Epithelial cell of esophagus (primary cell): Measurements from ENCODE around the gene HDGFL3.

Experiments used
- DNase-seq: peaks from one replicate; pipeline ENCODE4 v3.0.0; 2010; ENCODE audit warnings: low read depth
- H3K4me3 ChIP-seq: 2 replicates; pipeline ENCODE4 v1.5.1; 2011; ENCODE audit warnings: mild to moderate bottlenecking, low read length, control low read depth
- TF ChIP-seq, protein P1 (sequence below): IDR thresholded peaks from 2 replicates; pipeline ENCODE4 v1.5.1; 2011; ENCODE audit warnings: low read depth, mild to moderate bottlenecking, low read length, control low read depth, inconsistent platforms; ENCODE audit not compliant: insufficient read depth; ENCODE audit errors: missing control alignments

HDGFL3 gene

DNA sequence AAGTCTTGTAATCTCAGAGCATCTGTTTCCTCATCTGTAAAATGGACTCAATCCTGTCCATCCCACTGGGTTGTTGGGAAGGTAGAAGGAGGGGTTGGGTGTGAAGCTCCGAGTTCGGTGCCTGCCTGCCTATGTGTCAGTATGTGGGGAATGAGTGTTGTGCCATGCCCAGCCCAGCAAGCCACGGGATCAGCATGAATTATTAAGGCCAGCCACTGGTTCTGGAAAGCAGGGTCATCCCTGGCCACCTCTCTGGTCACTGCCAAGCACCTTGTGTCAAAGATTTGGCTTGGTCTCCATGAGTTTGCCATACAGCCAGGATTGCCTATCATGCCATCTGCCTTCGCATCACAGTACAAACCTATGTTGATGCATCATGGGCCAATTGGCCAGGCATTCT is 88.7 kb downstream of the HDGFL3 start:
- TF ChIP-seq, protein P1, sequence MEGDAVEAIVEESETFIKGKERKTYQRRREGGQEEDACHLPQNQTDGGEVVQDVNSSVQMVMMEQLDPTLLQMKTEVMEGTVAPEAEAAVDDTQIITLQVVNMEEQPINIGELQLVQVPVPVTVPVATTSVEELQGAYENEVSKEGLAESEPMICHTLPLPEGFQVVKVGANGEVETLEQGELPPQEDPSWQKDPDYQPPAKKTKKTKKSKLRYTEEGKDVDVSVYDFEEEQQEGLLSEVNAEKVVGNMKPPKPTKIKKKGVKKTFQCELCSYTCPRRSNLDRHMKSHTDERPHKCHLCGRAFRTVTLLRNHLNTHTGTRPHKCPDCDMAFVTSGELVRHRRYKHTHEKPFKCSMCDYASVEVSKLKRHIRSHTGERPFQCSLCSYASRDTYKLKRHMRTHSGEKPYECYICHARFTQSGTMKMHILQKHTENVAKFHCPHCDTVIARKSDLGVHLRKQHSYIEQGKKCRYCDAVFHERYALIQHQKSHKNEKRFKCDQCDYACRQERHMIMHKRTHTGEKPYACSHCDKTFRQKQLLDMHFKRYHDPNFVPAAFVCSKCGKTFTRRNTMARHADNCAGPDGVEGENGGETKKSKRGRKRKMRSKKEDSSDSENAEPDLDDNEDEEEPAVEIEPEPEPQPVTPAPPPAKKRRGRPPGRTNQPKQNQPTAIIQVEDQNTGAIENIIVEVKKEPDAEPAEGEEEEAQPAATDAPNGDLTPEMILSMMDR = no peak
- no peak for DNase-seq
- H3K4me3 ChIP-seq = no peak overlapping the region

DNA sequence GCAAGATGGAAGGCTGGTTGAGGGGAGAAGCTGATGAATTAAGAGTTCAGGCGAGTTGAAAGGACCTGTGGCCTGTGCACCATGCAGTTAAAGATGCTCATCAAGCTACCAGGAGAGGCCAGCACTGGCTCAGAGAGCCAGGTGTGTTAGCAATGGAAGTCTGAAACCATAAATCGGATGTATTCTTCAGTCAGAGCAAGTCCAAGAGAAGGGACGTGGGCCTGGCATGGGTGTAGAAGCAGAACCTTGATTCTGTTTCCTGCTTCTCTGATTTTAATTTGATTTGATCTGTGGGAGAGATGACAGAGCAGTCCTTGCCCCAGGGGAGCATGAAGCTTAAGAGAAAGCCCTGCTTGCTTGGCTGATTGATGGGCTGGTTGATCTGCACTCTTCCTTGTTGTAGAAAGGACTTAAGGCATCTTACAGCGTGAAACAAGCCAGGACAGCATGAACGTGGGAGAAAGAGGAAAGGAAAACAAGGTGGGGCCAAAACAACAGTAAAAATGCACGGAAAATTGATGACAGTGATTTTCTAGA is 89.3 kb downstream of the HDGFL3 start:
- TF ChIP-seq, protein P1 = no peak
- no peak overlapping the region for H3K4me3 ChIP-seq
- no peak for DNase-seq

DNA sequence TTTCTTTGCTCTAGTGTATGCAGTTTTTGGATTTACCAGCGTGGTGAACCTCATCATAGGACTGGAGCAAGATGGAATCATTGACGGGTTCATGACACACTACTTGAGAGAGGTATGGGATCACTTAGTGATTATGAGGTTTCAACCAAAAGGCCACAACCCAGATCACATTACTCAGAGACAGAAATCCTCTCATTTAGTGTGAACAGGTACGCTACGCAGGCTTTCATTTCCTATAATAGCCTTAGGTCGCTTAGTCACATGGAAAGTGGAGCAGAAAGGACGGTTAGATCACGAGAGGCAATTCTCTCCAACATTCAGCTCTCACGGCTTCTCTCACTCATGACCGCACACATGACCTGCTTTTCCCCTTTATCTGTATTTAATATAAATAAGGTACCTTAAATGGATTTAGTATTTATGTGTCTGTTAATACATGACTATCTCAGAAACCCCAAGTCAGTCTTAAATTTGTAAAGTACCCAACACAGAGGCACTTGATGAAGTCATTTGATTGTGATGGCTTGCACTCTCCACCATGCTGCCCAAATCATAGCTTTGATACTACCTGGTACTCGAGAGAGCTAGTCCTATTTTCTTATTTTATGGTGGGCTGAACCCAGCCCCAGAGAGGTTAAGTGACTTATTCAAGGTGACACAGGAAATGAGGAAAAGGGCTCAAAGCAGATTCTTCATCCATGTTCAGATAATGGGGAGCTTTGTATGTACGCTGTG is 91.6 kb downstream of the HDGFL3 start:
- no peak for DNase-seq
- no peak overlapping the region for H3K4me3 ChIP-seq
- TF ChIP-seq, protein P1 = no peak

DNA sequence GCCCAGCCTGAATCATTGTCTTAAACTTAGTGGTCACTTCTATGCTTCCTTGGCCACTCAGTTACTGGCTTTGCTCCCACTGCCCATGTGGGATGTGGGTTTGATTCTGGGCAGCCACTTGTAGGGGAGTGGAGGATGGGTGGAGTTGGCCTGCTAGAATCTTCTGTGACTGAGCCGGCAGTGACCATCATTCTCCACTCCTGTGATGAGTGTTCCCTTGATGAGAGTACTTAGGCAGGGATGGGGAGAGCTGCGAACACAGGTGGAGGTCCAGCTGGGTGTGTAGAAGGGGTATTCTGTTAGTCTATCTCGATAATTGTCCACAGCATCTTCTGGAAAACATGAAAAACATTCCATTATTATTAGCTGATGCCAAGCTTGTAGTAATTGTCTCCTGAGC is 92.2 kb downstream of the HDGFL3 start:
- DNase-seq = no peak
- TF ChIP-seq, protein P1 = no peak

DNA sequence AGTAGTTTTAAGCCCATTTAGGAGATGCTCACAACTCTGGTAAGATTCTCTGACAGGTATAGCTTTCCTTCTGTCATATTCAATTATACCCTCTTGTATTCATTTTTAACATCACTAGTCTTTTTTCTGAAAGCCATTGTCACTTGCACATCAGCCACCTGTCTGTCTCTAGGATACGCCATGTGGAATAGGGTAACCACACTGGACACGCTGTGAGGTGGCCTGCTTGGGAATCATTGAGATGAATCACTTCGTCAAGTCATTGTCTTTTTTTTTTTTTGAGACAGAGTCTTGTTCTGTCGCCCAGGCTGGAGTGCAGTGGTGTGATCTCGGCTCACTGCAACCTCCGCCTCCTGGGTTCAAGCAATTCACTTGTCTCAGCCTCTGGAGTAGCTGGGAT is 92.8 kb downstream of the HDGFL3 start:
- no peak for DNase-seq

More for the DNA sequence above, 92.2 kb downstream of the HDGFL3 start:
- no peak overlapping the region for H3K4me3 ChIP-seq

DNA sequence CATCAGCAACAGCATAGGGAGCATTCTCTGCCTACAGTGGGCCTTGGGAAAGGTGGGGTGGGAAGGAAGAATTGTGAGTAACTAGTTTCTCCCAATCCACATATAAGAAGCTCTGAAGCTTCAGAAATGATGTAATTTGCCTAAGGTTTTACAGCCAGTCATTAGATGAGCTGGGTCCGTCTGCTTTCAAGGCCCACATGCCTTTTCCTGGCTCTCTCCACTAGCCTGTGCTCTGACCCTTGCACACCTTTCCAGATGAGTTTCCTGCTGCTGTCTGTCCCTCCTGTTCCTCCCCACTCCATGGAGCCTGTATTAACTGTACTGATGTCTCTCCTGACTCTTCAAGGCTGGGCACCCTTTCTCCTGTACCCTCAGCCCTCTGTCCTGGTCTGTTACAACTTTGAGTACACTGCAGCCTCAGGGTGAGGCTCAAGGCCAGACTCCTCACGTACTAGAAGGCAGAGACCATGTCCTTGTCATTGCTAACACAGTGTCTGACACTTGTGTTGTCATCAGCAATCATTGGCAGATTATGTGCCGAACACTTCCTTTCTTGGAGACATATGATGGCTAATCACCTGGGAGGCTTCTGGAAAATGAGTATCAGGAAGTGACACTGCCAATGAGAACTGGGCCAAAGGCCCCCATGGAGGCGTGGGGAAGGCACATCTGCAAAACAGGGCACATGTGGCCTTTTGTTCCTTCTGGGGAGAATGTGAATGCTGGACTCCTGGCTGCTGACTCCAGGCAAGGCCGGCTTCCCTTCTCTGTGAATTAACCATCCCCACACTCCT is 93.5 kb downstream of the HDGFL3 start:
- H3K4me3 ChIP-seq = no peak overlapping the region
- TF ChIP-seq, protein P1 = no peak
- DNase-seq = no peak

More for the DNA sequence above, 92.8 kb downstream of the HDGFL3 start:
- TF ChIP-seq, protein P1 = no peak
- no peak overlapping the region for H3K4me3 ChIP-seq
